Kidney epithelial cell (primary cell): ENCODE data around the gene CRYBA2. TPM values are rescaled to one million over a fixed set of nuclear protein-coding genes. Genes with fewer than 3 reads are reported as not detected.

Experiments
- DNase-seq: peaks from one replicate; pipeline ENCODE4 v3.0.0-alpha.2; 2010; ENCODE audit warnings: low read depth
- H3K27me3 ChIP-seq: 2 replicates; pipeline ENCODE4 v1.6.0; 2011; ENCODE audit warnings: low read length; ENCODE audit not compliant: control insufficient read depth, insufficient read depth
- H3K36me3 ChIP-seq: 2 replicates; pipeline ENCODE4 v1.5.1; 2011; ENCODE audit warnings: low read length; ENCODE audit not compliant: control insufficient read depth, insufficient read depth
- H3K4me3 ChIP-seq: 2 replicates; pipeline ENCODE4 v1.5.1; 2011; ENCODE audit warnings: low read depth, mild to moderate bottlenecking, control low read depth, low read length
- CTCF ChIP-seq: IDR thresholded peaks from 2 replicates; pipeline ENCODE4 v1.5.1; 2011; ENCODE audit warnings: mild to moderate bottlenecking, moderate library complexity, low read length, control low read depth, inconsistent platforms; ENCODE audit not compliant: insufficient read depth, poor library complexity, severe bottlenecking
- total RNA-seq: library from RNA; depleted of rRNA; stranded (reverse); fragments of >200 nt; gene quantifications from 2 replicates; pipeline ENCODE4 v1.2.3, GENCODE V29; 2015

Gene CRYBA2
- total RNA-seq, 1 donor from 2014 or later = not detected

DNA sequence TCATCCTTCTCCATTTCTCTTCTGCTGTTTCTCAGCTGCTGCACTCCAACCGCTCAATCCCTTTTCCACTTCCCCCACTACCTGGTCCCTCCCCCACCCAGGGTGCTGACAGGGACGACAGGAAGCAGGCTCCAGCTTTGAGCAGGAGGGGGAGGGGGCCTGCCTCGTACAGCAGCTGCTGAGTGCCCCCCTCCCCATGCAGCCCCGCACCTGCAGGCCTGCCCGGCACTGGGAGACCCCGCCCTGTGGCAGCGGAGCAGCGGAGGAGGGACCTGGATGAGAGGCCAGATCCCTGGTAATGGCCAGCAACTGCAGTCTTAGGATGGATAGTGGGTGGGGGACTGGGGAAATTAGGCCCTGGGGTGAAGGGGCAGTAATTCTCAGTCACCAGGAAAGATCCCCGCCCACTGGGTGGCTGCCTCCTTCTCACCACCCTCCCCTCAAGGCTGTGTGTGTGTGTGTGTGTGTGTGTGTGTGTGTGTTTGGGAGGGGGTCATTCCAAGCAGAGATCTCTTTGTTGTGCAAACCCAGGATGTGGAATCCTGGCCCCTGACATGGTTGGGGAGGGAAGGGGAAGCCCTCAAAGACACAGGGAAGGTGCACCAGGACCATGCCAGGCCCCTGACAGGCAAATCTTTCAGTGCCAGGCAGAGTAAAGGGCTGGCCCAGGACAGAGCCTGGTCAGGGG lies 6.8 kb upstream of the CRYBA2 start:
- no peak for TF ChIP-seq CTCF
- Histone ChIP-seq H3K27me3 (peaks cover 90% of the 10 kb centered on the region), H3K4me3 (no peak overlapping the region), H3K36me3 (no peaks in the 10 kb centered on the region)
- DNase-seq = no peak

- Histone ChIP-seq H3K4me3 (no peak overlapping the region), H3K36me3 (no peaks in the 10 kb centered on the region), H3K27me3 (peaks cover 92% of the 10 kb centered on the region)
- TF ChIP-seq CTCF = no peak
- DNase-seq = no peak
Measured at GRCh38 chr2:218999021-218999880, 6.0 kb upstream of the CRYBA2 start.

DNA sequence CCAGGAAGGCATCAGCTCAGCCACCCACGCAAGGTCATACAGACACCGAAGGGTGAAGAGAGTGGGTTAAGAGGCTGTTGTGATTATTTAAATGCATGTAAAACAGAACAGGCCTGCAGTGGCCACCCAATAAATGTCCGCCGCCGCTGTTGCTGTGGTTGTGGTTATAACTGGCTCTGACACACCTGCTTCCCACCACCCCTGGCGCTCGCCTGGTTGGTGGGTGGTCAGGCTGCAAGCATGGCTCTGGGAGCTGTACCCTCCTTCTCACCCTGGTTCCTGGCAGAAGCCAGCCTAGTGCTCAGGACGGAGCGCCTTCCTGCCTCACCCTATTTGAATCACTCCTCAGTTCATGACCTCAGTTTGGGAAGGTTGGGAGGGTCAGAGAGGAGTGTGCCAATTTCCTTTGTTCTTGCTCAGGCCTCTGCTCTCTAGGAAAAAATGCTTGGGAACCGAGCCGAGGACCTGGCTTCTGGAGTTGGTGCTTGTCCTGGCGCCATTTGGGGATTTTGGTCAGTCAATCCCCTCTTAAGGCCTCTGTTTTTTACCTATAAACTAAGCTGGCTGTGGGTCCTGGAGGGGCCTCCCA lies 5.3 kb upstream of the CRYBA2 start:
- TF ChIP-seq CTCF = no peak
- H3K36me3 ChIP-seq = no peaks in the 10 kb centered on the region
- H3K4me3 ChIP-seq = no peak overlapping the region
- no peak for DNase-seq
- H3K27me3 ChIP-seq = peaks cover 92% of the 10 kb centered on the region

- Histone ChIP-seq H3K4me3 (no peak overlapping the region), H3K36me3 (no peaks in the 10 kb centered on the region), H3K27me3 (peaks cover 92% of the 10 kb centered on the region)
- TF ChIP-seq CTCF = no peak
- DNase-seq = no peak
Measured at GRCh38 chr2:218997731-218998130, 4.5 kb upstream of the CRYBA2 start.

DNA sequence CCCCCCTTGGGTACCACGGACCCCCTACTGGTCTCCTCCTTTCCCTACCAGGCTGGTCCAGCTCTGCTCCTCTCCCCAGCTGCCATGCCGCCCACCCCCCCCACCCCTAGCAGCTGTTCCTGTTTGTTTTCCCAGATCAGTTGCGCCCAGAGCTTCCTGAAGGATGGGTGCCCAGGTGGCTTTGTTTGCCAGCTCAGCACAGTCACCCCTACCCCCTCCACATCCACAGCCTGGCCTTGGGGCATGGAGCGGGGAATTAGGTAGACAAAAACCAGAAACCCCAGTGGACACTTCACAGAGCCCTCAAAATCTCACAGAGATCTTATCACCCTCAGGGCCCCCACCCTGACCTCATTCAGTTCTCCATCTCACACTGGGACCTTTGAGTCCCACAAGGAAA lies 3.7 kb upstream of the CRYBA2 start:
- Histone ChIP-seq H3K36me3 (no peaks in the 10 kb centered on the region), H3K27me3 (peaks cover 92% of the 10 kb centered on the region), H3K4me3 (no peak overlapping the region)
- no peak for DNase-seq
- TF ChIP-seq CTCF = no peak
